Colon (tissue), 2 donors: ENCODE measurements around the gene CPPED1.

ENCODE experiments used
- FAIRE-seq: peaks from 2 replicates; lab custom pipeline; 2012; peaks lifted over from hg19 to GRCh38; lab: Jason Lieb, UNC
- donor health status: control.
- donor health status: control.

Gene CPPED1

GRCh38 chr16:12679660-12680272 lies 123.9 kb downstream of the CPPED1 start:
- no peak for FAIRE-seq

GRCh38 chr16:12678983-12679382 lies 124.7 kb downstream of the CPPED1 start:
- FAIRE-seq: no peak

GRCh38 chr16:12677502-12677901 lies 126.2 kb downstream of the CPPED1 start:
- FAIRE-seq: no peak

GRCh38 chr16:12675852-12676251 lies 127.8 kb downstream of the CPPED1 start:
- FAIRE-seq: no peak

- FAIRE-seq: no peak
Measured at GRCh38 chr16:12675046-12675445, 128.6 kb downstream of the CPPED1 start.

GRCh38 chr16:12674524-12674923 lies 129.2 kb downstream of the CPPED1 start:
- FAIRE-seq: no peak

- FAIRE-seq: no peak
Measured at GRCh38 chr16:12674071-12674470, 129.6 kb downstream of the CPPED1 start.

- FAIRE-seq: no peak
Measured at GRCh38 chr16:12673466-12673865, 130.2 kb downstream of the CPPED1 start.

GRCh38 chr16:12672986-12673385 lies 130.7 kb downstream of the CPPED1 start:
- FAIRE-seq: no peak

GRCh38 chr16:12669908-12670307 lies 133.8 kb downstream of the CPPED1 start:
- no peak for FAIRE-seq

- no peak for FAIRE-seq
Measured at GRCh38 chr16:12667909-12668308, 135.8 kb downstream of the CPPED1 start.

GRCh38 chr16:12664164-12664733 lies 139.4 kb downstream of the CPPED1 start:
- FAIRE-seq: no peak

- no peak for FAIRE-seq
Measured at GRCh38 chr16:12661656-12662172, 142.0 kb downstream of the CPPED1 start.

GRCh38 chr16:12659871-12660270 lies 143.8 kb downstream of the CPPED1 start:
- FAIRE-seq: no peak

GRCh38 chr16:12658506-12658905 lies 145.2 kb downstream of the CPPED1 start:
- no peak for FAIRE-seq

- no peak for FAIRE-seq
Measured at GRCh38 chr16:12655537-12655936, 148.2 kb downstream of the CPPED1 start.

GRCh38 chr16:12653820-12654392 lies 149.8 kb downstream of the CPPED1 start:
- no peak for FAIRE-seq

- no peak for FAIRE-seq
Measured at GRCh38 chr16:12652924-12653323, 150.8 kb downstream of the CPPED1 start.

GRCh38 chr16:12651765-12652512 lies 151.7 kb downstream of the CPPED1 start:
- no peak for FAIRE-seq

- no peak for FAIRE-seq
Measured at GRCh38 chr16:12649356-12649755, 154.3 kb downstream of the CPPED1 start.

- FAIRE-seq: no peak
Measured at GRCh38 chr16:12646490-12647274, 157.0 kb downstream of the CPPED1 start.

GRCh38 chr16:12646098-12646489 lies 157.6 kb downstream of the CPPED1 start:
- no peak for FAIRE-seq
